SIG-M5 treated with dmso at 0.1 percent for 504 hours (cell line): Measurements from ENCODE around the gene APCDD1L.
"Not testable (repeated sequence)": the region's sequence is repeated elsewhere in the genome, so short reads cannot be mapped to it uniquely, and the experiment has no call there.

Experiments
- DNase-seq: peaks from one replicate; lab custom pipeline; 2025; ENCODE audit not compliant: unreplicated experiment; lab: John Stamatoyannopoulos, UW

APCDD1L gene

GRCh38 chr20:58418949-58419748, 96.0 kb downstream of the APCDD1L start:
- DNase-seq, result no peak

DNA sequence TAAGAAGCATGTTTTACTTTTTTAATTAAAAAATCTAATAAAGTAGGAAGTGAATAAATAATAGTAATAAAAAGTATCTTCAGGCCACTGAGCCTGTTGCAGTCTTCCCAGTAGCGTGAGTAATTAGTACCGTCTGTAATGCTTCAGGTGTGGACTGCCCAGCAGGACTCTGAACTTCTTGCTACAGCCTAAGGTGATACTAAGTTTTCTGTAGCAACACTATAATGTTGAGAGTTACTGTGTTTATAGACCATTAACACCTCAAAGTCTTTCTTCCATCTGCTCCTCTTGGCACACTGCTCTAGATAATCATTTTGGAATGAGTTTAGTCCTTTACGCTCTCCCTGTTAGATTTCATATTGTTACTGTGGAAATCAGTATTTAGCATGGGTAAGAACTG, 97.8 kb downstream of the APCDD1L start:
- no peak for DNase-seq

- no peak for DNase-seq
Observed at GRCh38 chr20:58416835-58417234, 98.4 kb downstream of the APCDD1L start.

DNA sequence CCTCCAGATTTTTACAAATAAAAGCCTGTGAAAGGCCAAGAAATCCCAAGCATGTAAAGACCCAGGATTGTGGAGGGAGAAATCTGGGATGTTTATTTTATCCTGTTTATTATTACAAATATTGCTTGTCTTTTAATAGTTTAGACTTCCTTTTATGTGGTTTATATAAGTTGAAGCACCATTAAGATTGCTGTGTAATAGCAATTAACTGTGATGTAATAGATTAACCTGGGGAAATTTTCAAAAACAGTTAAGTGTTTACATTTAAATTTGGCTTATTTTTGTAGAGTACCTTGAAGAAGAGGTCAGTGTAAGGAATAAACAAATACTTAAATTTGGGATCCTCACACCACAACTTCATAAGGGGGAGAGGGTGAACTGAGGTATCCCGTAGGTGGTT, 99.1 kb downstream of the APCDD1L start:
- DNase-seq, result no peak

DNA sequence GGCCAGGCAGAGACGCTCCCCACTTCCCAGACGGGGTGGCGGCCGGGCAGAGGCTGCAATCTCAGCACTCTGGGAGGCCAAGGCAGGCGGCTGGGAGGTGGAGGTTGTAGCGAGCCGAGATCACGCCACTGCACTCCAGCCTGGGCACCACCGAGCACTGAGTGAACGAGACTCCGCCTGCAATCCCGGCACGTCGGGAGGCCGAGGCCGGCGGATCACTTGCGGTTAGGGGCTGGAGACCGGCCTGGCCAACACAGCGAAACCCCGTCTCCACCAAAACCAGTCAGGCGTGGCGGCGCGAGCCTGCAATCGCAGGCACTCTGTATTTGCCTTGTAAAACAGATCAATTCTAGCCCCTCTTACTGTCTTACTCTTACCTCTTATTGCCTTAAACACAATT, 100.4 kb downstream of the APCDD1L start:
- not testable (repeated sequence) for DNase-seq

DNA sequence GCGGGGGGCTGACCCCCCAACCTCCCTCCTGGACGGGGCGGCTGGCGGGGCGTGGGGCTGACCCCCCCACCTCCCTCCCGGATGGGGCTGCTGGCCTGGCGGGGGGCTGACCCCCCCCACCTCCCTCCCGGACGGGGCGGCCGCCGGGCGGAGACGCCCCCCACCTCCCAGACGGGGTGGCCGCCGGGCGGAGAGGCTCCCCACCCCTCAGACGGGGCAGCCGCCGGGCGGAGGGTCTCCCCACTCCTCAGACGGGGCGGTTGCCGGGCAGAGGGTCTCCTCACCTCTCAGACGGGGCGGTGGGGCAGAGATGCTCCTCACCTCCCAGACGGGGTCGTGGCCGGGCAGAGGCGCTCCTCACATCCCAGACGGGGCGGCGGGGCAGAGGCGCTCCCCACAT, 101.0 kb downstream of the APCDD1L start:
- not testable (repeated sequence) for DNase-seq
